Activated gamma-delta T cell (primary cell): Measurements from ENCODE around the gene RAPGEF2.
"Not testable (repeated sequence)": the region's sequence is repeated elsewhere in the genome, so short reads cannot be mapped to it uniquely, and the experiment has no call there.

ENCODE experiments used
- DNase-seq: peaks from one replicate; lab custom pipeline; 2025; lab: John Stamatoyannopoulos, UW
- total RNA-seq, 2 donors: gene quantifications; one replicate each; lab custom pipeline; 2026; lab: John Stamatoyannopoulos, UW

The RAPGEF2 gene, protein sequence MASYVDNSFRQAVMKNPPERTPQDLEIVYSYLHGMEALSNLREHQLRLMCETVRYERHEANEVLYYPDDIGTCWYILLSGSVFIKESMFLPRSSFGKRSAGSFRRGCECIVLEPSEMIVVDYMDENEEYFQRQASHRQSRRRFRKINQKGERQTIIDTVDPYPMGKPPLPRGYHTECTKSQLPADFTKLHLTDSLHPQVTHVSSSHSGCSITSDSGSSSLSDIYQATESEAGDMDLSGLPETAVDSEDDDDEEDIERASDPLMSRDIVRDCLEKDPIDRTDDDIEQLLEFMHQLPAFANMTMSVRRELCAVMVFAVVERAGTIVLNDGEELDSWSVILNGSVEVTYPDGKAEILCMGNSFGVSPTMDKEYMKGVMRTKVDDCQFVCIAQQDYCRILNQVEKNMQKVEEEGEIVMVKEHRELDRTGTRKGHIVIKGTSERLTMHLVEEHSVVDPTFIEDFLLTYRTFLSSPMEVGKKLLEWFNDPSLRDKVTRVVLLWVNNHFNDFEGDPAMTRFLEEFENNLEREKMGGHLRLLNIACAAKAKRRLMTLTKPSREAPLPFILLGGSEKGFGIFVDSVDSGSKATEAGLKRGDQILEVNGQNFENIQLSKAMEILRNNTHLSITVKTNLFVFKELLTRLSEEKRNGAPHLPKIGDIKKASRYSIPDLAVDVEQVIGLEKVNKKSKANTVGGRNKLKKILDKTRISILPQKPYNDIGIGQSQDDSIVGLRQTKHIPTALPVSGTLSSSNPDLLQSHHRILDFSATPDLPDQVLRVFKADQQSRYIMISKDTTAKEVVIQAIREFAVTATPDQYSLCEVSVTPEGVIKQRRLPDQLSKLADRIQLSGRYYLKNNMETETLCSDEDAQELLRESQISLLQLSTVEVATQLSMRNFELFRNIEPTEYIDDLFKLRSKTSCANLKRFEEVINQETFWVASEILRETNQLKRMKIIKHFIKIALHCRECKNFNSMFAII (N-terminal part only)
- 110 to 149 reads per million in 2 donors for total RNA-seq

DNA sequence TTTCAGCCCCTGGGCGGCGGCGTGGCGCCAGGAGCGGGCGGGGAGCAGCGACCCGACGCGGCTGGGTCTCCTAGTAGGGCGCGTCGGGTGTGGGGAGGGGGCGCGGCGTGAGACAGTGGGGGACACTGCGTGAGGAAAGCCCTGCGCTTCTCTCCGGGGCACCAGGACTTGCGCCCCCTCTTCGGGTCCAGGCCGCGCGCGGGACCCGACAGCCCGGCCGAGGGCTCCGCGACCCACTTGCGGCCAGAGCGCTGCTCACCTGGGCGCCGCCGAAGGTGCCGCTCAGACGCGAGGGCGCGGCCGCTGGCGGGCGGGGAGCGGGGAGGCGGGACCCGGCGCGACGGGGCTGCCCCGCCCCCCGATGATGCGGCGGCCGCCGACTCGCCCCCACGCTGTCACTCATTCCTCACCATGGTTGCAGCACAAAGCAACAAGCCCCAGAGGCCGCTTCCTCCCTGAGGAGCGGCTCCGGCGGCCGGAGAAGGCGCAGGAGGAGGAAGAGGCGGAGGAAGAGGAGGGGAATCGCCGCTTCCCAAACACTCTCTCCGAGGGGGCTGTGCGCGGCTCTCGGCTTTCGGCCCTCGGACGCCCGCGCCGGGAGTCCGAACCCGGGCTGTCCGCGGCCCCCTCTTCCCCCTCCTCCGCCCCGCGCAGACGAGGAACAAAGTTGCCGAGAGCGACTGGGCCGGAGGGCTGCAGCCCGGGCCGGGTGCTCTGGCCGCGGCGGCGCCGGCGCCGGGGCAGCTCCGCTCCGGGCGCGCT, at the start of gene RAPGEF2:
Gene RAPGEF2 (plus strand): TSS at position 458 of the 762 bp plus-strand sequence. CDS start 1,084 bp downstream, outside the sequence.
- DNase-seq, result peak; percentile 76

DNA sequence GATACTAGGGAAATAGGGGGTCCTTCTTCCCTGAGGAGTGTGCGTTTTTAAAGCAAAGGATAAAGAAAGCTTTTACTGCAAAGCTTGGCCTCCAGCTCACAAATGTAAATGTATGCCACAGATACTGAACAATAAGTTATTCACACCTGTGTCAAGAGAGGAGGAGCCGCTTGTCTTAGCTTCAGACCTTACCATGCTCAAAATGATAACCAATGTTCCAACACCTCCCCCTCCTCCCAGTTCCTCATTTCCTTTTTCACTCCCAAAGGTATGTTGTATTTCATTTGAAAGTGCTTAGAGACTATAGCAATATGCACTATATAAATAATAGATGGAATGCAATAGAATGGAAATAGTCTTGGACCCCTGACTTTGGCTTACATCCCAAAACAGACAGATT, 47.0 kb upstream of the RAPGEF2 start:
- no peak for DNase-seq

DNA sequence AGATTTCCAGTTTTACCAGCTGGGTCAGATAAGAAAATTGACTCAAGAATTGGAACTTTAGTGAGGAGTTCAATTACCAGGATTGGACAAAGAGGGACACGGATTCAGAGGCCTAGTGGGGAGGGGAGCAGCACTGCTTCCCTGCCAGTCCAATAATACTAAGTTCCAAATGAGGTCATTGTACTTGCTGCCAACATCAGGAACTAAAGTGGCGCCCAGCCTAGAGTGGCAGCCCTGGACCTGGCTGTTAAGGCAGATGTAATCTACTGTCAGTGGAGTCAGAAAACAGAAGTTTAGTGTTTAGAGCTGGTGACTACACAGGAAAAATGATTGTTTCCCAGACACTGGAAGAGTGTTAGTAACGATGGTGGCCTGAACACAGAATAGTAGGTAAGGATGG, 42.7 kb upstream of the RAPGEF2 start:
- no peak for DNase-seq

DNA sequence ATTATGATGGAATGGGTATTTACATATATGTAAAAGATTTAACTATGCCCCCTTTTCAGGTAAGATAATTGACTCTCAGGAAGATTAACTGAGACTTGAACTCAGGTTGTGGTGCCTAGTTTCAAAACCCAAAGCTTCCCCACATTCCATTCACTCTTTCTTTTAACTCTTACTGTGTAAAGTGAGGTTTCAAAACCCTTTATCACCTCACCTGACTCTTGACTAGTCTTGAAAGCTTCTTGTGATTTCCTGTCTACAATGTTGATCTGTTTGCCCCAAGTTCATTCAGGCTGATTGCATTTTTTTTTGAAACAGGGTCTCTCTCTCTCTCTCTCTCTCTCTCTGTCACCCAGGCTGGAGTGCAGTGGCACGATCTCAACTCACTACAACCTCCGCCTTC, 40.5 kb upstream of the RAPGEF2 start:
- no peak for DNase-seq

DNA sequence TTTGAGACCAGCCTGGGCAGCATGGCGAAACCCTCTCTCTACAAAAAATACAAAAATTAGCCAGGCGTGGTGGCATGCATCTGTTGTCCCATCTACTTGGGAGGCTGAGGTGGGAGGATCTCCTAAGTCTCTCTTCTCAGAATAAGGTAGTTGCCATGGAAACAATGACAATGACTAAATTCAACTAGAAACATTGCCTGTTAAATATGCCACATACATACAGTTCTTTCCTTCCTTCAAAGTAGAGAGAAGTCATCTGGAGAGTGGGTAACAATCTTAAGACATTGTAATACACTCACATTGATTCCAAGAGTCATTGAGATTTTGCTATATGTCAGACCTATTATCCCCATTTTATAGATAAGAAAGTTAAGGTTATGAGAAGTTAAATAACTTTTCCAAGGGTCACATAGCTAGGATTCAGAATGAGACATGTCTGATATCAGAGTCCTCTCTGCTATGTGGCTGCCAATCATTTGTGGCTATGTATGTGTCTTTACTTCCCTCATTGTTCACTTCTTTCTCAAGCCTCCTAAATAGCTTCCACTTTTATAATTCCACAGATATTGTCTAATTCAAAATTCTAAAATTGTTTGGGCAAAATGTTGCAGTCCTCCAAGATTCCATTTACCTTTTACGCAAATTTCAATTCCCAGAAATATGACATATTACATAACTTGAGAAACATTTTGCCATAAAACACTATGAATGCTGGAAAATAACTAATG, 37.2 kb upstream of the RAPGEF2 start:
- DNase-seq, result no peak

DNA sequence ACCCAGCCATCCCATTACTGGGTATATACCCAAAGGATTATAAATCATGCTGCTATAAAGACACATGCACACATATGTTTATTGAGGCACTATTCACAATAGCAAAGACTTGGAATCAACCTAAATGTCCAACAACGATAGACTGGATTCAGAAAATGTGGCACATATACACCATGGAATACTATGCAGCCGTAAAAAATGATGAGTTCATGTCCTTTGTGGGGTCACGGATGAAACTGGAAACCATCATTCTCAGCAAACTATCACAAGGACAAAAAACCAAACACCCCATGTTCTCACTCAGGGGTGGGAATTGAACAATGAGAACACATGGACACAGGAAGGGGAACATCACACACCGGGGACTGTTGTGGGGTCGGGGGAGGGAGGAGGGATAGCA, 34.7 kb upstream of the RAPGEF2 start:
- DNase-seq, result not testable (repeated sequence)

DNA sequence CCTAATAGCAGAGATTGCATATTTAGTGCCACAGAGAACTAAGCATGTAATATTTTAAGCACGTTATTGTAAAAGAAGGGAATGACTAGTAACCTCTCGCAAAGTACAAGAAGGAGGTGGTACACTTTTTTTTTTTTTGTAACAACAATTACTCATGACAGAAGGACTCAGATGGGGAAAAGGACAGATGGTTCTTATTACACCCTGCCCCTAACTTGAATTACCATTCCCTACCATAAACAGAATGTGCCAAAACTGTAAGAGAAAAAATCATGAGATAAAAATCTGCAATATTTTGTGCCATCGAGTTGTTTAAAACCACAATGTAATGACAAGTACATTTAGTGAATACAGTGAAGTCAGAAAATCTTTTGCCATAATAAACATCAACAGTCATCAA, 33.0 kb upstream of the RAPGEF2 start:
- no peak for DNase-seq

DNA sequence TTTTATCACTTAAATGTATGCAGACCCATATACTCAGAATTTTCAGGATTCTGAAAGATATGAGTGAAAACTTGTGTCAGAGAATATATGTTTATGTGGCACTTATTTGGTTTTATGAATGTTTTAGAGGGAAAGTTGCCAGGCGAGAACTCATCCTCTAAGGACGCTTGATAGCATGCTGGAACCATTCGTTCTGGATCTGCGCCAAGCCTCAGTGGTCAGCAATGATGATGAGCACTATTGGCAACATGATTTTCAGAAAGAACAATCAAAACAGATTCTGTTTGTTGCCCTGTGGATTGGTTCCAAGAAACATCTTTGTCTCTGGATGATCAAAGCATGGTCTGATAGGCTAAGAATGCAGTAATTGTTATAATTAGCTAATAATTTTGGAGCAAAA, 32.1 kb upstream of the RAPGEF2 start:
- no peak for DNase-seq

DNA sequence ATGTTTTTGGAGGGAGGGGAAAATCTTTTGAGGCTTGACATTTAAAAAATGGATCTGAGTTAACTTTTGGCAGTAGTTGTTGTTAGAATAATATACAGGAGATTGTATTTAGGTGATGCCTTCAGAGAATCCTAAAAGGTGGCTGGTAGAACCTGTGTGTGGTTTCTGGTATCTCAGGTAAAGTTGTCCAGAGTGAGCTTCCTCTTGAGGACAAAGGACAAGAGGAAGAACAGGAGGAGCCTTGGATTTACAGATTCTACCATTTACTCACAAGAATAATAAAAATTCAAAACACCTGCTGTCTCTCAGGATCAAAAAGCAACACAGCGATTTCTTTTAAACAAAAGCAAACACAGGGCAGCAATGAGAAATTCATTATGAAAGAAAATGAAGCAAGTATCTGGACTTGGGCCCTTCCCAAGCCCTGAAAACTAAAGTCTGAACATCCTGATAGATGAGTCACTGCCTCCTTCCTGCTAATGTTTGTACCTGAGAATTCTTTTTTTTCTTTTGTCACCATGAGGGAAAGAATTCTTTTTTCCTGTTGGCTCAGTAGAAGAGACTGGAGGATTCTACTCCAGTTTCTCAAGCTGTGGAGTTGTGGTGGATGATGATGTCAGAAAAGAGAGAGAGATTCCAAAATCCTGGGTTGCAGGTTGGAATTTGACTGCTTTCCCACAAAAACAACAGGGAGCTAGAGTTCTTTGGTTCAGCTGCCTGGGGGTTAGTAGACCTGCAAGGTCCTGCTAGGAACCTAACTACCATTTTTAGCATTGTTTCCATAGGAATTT, 31.5 kb upstream of the RAPGEF2 start:
- no peak for DNase-seq

DNA sequence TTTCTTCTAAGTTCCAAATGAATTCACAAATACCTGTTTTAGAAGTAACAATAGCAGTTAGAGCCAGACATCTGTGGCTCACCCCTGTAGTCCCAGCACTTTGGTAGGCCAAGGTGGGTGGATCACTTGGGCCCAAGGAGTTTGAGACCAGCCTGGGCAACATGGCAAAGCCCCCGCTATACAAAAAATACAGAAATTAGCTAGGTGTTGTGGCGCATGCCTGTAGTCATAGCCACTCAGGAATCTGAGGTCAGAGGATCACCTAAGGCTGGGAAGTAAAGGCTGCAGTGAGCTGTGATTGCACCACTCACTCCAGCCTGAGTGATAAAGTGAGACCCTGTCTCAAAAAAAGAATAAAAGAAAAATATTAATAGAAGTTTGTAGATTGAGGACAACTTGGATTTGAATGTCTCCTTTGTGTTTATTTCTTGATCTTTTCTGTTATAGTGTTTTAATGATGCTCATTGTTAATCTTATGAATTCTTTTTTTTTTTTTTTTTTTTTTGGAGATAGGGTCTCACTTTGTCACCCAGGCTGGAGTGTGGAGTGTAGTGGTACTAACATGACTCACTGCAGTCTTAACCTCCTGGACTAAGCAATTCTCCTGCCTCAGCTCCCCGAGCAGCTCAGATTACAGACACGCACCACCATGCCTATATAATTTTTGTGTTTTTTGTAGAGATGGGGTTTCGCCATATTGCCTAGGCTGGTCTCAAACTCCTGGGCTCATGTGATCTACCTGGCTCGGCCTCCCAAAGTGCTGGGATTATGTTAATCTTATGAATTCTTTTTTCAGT, 30.7 kb upstream of the RAPGEF2 start:
- no peak for DNase-seq

DNA sequence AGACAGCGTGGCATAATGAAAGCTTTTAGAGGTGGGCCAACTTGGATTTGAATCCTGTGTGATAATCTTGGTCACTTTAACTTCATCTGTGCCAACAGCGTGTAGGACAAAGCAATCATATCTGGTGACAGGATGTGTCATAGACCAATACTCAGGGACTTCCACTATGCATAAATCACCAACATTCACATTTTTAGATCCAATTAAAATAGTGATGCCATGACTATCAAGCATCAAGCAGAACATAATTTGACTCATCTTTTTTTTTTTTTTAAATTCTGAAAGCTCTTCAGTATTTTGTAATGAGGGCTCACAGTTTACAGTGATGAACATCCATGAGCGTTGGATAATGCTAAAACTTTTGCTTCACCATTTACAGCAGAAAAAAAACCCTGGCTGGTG, 27.3 kb upstream of the RAPGEF2 start:
- DNase-seq, result no peak

DNA sequence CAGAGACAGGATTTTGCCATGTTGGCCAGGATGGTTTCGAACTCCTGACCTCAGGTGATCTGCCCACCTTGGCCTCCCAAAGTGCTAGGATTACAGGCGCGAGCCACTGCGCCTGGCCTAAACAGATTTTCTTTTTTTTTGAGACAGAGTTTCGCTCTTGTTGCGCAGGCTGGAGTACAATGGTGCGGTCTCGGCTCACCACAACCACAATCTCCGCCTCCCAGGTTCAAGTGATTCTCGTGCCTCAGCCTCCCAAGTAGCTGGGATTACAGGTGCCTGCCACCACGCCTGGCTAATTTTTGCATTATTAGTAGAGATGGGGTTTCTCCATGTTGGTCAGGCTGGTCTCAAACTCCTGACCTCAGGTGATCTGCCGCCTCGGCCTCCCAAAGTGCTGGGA, 25.9 kb upstream of the RAPGEF2 start:
- not testable (repeated sequence) for DNase-seq

DNA sequence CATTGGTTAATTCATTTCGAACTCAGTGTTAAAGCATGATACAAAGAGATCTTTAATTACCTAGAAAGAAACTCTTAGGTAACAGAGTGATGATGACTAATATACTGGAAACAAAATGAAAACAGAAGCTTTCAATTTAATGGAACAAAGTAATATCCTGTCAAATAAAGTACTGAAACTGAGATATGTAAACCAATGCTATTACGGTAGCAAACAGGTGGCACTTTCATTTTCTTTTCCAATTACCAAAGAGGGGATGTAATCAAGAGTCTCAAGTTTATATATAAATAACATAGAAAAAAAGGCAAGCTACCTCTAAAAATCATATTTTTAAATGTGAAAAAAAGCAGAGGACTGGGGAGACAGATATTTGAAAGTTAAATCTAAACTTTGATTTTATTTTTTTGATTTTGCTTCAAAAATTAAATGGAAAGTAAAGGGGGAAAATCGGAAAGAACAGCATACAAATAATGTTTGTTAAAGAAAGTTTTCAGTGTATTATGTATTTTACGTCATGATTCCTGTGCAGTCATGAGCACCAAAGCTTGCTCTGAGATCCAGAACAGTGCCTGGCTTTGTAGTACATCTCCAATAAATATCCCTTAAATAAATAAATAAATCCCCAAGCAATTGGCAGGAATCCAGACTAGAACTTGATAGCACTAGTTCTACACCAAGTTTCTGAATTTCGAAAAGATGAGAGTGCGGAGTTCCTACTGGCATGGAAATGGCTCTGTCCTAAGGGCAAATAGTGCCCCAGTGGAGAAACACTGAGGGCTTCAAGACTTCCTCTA, 25.0 kb upstream of the RAPGEF2 start:
- no peak for DNase-seq

DNA sequence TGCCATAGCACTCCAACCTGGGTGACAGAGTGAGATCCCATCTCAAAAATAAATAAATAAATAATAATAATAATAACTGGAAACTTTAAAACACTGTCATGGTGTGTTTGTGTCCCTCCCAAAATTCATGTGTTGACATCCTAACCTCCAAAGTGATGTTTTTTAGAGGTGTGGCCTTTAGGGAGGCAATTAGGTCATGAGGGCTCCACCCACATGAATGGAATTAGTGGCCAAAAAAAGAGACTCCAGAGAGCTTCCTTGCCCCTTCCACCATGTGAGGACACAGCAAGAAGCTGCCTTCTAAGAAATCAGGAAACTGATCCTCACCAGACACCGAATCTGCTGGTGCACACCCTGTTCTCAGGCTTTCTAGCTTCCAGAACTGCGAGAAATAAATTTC, 23.8 kb upstream of the RAPGEF2 start:
- DNase-seq, result no peak

DNA sequence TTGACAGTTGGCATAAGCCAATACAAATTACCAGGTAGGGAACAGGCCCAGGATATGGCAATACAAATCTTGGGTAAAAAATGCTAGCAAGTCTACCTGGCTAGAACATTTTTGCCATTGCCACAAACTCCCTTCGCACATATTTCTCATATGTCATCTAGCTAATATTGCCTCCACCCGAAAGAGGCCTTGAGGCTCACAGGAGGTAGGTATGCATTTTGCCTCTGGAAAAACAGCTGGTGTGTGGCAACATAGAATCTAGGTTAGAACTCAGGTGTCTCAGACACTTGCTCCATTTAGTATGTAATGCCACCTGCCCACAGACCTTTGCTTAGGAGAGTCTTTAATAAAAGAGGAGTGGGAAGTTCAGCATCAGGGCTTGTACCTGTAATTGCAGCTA, 16.3 kb upstream of the RAPGEF2 start:
- DNase-seq, result no peak

DNA sequence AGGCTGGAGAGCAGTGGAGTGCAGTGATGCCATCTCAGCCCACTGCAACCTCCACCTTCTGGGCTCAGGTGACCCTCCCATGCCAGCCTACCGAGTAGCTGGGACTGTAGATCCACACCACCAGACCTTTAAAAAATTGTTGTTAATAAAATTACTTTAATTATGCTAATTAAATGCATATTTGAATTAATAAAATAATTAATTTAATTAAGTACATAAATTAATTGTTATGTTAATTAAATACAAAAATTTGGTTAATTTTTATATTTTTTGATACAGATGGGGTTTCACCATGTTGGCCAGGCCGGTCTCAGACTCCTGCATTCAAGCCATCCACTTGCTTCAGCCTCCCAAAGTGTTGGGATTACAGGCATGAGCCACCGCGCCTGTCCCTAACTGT, 12.6 kb upstream of the RAPGEF2 start:
- DNase-seq, result no peak

DNA sequence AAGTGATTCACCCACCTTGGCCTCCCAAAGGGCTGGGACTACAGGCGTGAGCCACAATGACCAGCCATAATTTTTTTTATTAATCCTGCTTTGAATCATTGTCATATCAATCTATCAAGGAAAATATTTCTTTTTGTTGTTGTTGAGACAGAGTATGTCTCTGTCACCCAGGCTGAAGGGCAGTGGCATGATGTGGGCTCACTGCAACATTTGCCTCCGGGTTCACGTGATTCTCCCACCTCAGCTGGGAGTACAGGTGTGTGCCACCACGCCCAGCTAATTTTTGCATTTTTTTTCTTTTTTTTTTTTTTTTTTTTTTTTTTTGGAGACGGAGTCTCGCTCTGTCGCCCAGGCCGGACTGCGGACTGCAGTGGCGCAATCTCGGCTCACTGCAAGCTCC, 8.7 kb upstream of the RAPGEF2 start:
- DNase-seq, result not testable (repeated sequence)

DNA sequence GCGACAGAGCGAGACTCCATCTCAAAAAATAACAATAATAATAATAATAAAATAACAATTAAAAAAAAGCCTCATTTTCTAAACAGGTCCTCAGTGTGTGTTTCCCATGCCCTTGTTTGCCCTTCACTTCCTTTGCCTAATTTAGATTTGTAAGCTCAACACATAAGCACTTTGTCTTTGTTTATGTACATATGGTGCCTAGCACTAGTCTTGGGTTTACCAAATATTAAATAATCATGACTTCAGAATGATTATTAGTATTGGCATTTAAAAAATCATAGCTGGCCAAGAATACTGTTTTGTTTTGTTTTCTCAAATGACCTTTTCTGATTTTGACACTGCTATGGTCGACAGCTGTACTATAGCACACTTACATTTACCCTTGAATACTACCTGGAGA, 6.4 kb upstream of the RAPGEF2 start:
- no peak for DNase-seq

DNA sequence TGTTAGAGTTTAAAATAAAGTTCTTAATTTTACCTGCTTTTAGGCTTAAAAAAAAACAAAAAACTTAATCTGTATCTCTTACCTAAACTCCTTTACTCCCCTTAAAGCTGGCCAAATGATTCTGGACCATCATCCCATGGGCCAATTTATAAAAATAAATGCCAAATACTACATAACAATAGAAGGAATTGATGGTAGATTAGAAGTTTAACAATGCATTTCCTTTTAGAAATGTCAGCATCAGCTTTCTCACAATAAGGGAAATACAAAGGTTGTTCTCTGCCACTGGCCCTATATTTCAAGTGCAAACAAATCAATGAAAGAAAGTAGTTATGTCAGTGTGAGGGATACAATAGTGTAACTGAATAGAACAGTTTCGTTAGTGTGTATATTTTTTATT, 5.7 kb upstream of the RAPGEF2 start:
- no peak for DNase-seq
